HAP-1 (cell line): Measurements from ENCODE around the gene NFS1.

ENCODE experiments used
- DNase-seq, 2 experiments: peaks; one replicate each; pipeline ENCODE4 v3.0.0-alpha.2; 2016 to 2020; ENCODE audit warnings: low spot score in 2 of 2
- H3K27me3 ChIP-seq: fragments of 250-450 bp; sonication (Bioruptor Pico); 2 replicates; pipeline ENCODE4 v1.5.1; 2020; ENCODE audit warnings: low read depth, mild to moderate bottlenecking, moderate library complexity
- H3K36me3 ChIP-seq: fragments of 250-450 bp; sonication (Bioruptor Pico); replicated peaks from 2 replicates; pipeline ENCODE4 v1.5.1; 2020; ENCODE audit warnings: mild to moderate bottlenecking
- H3K4me1 ChIP-seq: fragments of 250-450 bp; sonication (Bioruptor Pico); 2 replicates; pipeline ENCODE4 v1.5.1; 2020; ENCODE audit warnings: mild to moderate bottlenecking
- H3K4me3 ChIP-seq: fragments of 250-450 bp; sonication (Bioruptor Pico); 2 replicates; pipeline ENCODE4 v1.5.1; 2020; ENCODE audit warnings: mild to moderate bottlenecking, moderate library complexity
- H3K9me3 ChIP-seq: fragments of 250-450 bp; sonication (Bioruptor Pico); 2 replicates; pipeline ENCODE4 v1.5.1; 2020; ENCODE audit warnings: mild to moderate bottlenecking, moderate library complexity
- in situ Hi-C: fragments of 300-500 bp; cut with MboI; formaldehyde crosslinking; loops from 3 replicates; pipeline ENCODE4 v1.14.3; 2020; ENCODE audit warnings: low sequenced_read_pairs, inconsistent platforms, mixed read lengths

The NFS1 gene

DNA sequence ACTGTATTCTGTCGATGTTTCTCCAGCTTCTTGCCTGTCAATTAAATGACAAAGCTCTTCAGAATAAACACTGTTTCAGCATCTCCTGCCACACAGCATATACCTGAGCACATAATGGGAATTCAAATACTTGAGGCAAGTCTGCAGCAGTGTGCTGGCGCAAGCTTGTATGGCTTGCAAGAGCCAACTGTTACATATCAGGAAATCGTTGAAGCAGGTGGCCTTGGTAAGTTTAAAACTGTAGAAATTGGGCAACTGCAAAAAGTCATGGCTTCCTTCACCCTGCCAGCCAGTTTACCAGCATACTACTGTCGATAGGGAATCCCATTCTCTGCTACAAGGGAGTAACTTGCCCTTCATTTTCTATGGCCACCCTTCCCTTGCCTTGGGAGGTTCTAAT, 57.4 kb downstream of the NFS1 start:
- no peak for DNase-seq
- Histone ChIP-seq H3K4me1 (peaks cover 15% of the 10 kb centered on the region), H3K4me3 (no peak overlapping the region), H3K9me3 (no peaks in the 10 kb centered on the region), H3K27me3 (no peaks in the 10 kb centered on the region), H3K36me3 (no peaks in the 10 kb centered on the region)
- in situ Hi-C loops = no loop called here

DNA sequence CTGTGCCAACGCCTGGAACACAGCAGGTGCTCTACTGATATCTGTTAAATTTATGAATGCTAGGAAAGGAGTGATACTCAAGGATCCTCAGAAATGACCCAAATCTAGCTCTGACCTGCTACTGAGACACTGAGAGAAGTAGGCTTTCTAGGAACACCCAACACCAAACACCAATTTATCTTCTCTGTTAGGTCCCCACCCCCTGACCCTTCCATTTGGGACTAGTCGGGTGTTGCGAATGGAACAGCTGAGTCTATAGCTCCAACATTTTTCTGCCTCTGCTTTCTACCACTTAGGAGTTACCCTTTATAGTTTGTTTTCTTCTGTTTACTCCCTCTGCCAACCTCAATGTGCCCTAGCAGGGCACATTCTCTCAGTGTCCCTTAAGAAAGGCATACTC, 58.4 kb downstream of the NFS1 start:
- Histone ChIP-seq H3K9me3 (no peaks in the 10 kb centered on the region), H3K27me3 (no peaks in the 10 kb centered on the region), H3K36me3 (no peaks in the 10 kb centered on the region), H3K4me3 (no peak overlapping the region), H3K4me1 (peaks cover 15% of the 10 kb centered on the region)
- no peak for DNase-seq
- in situ Hi-C loops = no loop called here

DNA sequence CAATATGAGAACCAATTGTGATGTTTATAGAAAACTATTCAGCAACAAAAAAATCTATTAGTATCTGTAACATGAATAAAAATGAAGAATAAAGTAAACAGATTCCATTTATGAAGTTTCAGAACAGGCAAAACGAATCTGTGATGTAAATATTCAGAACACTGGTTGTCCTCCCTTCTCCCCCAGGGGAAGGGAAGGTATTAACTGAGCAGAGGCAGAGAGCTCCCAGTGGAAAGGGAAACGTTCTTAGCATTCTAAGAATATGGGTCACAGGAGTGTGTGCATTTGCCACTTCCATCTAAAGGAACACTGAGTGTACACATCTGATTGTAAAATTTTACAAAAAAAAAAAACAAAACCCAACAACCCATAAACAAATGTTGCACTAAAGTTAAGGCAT, 60.4 kb downstream of the NFS1 start:
- Histone ChIP-seq H3K9me3 (no peaks in the 10 kb centered on the region), H3K4me3 (no peak overlapping the region), H3K27me3 (no peaks in the 10 kb centered on the region), H3K36me3 (no peaks in the 10 kb centered on the region), H3K4me1 (peaks cover 15% of the 10 kb centered on the region)
- DNase-seq = no peak
- in situ Hi-C loops = no loop called here

DNA sequence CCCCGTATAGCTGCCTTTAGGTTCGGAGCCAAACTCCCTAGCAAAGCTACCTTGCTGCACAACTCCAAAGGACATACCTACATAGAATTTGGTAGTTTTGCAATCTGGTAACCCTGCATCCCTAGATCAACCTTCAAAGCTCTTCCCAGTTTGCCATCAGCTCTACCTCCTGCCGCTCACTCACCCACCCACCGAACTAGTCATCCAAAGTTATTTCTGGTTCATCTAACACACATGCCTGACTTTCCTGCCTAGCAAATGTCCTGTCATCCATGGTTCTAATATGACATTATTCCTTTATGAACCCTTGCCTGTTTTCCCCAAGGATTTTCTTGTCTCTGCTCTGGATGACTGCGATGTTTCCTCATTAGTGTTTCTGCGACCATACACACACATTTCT, 61.9 kb downstream of the NFS1 start:
- H3K36me3 ChIP-seq = no peaks in the 10 kb centered on the region; the same call in 1 of the 2 replicates
- no peaks in the 10 kb centered on the region for H3K9me3 ChIP-seq
- DNase-seq = no peak
- no peaks in the 10 kb centered on the region for H3K27me3 ChIP-seq
- peaks cover 15% of the 10 kb centered on the region for H3K4me1 ChIP-seq
- H3K4me3 ChIP-seq = no peak overlapping the region
- in situ Hi-C loops = no loop called here

DNA sequence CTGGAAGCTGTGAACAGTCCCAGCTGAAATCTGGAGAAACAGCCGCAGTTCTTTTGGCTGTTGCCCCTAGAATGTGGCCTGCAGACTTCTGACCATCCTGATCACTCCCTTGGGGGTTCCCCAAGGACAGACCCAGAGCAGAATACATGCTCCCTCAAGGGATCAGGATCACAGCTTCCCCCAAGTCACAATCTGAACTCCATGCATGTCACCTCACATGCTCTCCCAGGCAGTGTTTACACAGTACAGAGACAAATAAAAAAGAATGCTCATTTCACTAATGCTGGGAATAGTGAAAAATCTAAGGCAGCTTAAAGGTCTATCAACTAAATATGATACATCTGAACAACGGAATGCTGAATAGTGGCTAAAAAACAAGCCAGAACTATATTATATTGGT, 63.1 kb downstream of the NFS1 start:
- Histone ChIP-seq H3K27me3 (no peaks in the 10 kb centered on the region), H3K4me1 (peaks cover 15% of the 10 kb centered on the region)

DNA sequence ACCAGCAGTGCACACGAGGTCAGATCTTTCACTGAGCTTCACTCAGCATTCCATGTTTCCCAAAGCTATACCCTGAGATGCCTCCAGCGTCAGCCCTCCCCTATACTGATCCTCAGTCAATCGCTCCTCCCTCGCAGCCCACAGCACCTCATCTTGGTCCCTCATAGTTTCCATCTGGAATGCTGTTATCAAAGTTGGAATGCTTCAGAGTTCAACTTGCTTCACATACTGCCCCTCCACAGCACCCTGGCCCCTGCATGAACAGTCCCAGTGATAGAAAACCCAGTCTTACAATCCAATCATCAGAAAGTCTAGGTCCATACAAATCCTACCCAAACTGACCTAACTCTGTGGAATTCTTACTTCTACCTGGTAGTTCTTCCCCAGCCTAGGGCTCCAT, 63.5 kb downstream of the NFS1 start:
- peaks cover 13% of the 10 kb centered on the region for H3K36me3 ChIP-seq
- no peak for DNase-seq
- no peak overlapping the region for H3K4me3 ChIP-seq
- H3K27me3 ChIP-seq = no peaks in the 10 kb centered on the region
- in situ Hi-C loops = no loop called here
- no peaks in the 10 kb centered on the region for H3K9me3 ChIP-seq
- peaks cover 15% of the 10 kb centered on the region for H3K4me1 ChIP-seq

More for the DNA sequence above, 63.1 kb downstream of the NFS1 start:
- H3K36me3 ChIP-seq = peaks cover 9% of the 10 kb centered on the region
- H3K4me3 ChIP-seq = no peak overlapping the region
- no peak for DNase-seq
- in situ Hi-C loops = no loop called here
- H3K9me3 ChIP-seq = no peaks in the 10 kb centered on the region

DNA sequence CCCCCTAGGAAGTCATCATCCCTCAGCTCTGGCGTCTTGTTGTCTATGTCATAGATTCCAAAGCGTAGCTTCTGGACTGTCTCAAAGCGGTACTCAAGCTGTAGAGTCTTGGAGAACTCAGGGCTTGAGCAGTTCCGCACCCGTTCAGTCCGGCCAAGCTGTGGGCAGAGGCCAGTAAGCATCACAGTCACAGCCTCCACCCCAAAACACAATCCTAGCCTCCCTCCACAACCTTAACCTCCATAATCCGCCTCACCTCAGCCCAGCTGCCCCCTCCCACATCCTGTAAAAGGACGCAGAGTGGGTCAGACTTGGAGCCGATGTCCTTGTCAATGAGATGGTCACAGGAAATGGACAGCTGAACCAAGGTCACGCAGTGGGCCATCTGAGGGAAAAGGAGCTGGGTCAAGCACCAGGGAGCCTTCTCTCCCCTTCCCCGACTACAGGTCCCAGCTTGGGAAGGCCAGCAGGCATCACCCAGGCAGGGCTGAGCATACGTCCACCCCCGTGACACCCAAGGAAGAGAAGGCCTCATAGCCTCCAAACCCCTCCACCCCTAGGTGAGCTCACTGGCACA, 66.5 kb downstream of the NFS1 start:
- no peak overlapping the region for H3K4me3 ChIP-seq
- in situ Hi-C loops = no loop called here
- DNase-seq = no peak
- no peaks in the 10 kb centered on the region for H3K27me3 ChIP-seq
- peaks cover 31% of the 10 kb centered on the region for H3K36me3 ChIP-seq
- no peaks in the 10 kb centered on the region for H3K9me3 ChIP-seq
- H3K4me1 ChIP-seq = no peaks in the 10 kb centered on the region

DNA sequence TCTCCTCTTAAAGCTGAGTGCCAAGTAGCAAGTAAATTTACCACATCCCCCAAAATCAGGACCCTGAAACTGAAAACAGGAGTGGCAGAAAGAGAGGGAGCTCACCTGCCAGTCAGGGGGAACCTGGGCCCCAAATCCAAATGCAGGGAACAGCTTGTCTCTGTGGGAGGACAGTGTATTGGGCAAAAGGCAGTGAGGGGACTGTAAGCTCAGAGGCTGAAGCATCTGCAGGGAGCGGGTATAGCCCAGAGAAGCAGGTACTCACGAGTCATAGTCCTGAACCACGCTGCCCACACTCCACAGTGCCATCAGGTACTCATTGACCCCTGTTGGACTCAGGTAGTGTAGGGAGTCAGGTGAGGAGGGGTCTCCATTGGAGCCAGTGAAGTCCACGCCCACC, 68.5 kb downstream of the NFS1 start:
- Histone ChIP-seq H3K9me3 (no peaks in the 10 kb centered on the region), H3K4me3 (no peak overlapping the region), H3K27me3 (no peaks in the 10 kb centered on the region), H3K36me3 (peaks cover 47% of the 10 kb centered on the region), H3K4me1 (no peaks in the 10 kb centered on the region)
- no peak for DNase-seq
- in situ Hi-C loops = no loop called here

DNA sequence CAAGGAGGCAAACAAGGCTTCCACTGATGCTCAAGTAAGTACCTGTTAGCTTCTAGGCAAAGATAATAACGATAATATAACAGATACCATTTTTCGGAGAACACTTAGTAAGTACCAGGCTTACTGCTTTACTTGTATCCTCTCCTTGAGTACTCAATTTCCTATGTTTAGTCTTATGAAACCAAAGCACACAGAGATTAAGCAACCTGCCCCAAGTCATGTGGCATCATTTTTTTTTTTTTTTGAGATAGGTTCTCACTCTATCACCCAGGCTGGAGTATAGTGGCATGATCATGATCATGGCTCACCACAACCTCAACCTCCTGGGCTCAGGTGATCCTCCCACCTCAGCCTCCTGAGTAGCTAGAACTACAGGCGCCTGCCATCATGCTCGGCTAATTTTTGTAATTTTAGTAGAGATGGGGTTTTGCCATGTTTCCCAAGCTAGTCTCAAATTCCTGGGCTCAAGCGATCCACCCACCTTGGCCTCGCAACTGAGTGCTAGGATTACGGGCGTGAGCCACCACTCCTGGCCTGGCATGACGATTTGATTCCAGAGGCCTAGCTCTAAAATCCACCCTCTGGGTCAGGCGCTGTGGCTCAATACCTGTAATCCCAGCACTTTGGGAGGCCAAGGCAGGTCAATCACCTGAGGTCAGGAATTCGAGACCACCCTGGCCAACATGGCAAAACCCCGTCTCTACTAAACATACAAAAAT, 69.6 kb downstream of the NFS1 start:
- in situ Hi-C loops = no loop called here
- no peak for DNase-seq
- H3K36me3 ChIP-seq = peaks cover 55% of the 10 kb centered on the region

DNA sequence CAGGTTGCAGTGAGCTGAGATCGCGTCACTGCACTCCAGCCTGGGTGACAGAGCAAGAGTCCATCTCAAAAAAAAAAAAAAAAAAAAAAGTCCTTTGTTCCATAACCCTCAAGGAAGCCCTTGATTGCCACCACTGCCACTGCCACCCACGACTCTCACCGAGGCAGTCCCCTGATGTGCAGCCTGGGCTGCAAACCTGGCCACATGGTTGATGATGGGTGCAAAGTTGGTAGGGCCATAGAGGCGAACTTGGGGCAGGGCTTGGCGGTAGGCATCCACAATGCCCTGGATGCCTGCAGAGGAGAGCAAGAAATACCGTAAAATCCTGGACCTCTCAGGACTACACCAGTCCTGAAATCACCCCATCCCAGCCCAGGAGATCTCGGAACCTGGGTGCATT, 72.0 kb downstream of the NFS1 start:
- Histone ChIP-seq H3K4me3 (no peak overlapping the region), H3K9me3 (no peaks in the 10 kb centered on the region), H3K4me1 (no peaks in the 10 kb centered on the region), H3K36me3 (peaks cover 55% of the 10 kb centered on the region), H3K27me3 (no peaks in the 10 kb centered on the region)
- in situ Hi-C loops = no loop called here
- no peak for DNase-seq

More for the DNA sequence above, 69.6 kb downstream of the NFS1 start:
- Histone ChIP-seq H3K27me3 (no peaks in the 10 kb centered on the region), H3K4me1 (no peaks in the 10 kb centered on the region), H3K4me3 (no peak overlapping the region), H3K9me3 (no peaks in the 10 kb centered on the region)

DNA sequence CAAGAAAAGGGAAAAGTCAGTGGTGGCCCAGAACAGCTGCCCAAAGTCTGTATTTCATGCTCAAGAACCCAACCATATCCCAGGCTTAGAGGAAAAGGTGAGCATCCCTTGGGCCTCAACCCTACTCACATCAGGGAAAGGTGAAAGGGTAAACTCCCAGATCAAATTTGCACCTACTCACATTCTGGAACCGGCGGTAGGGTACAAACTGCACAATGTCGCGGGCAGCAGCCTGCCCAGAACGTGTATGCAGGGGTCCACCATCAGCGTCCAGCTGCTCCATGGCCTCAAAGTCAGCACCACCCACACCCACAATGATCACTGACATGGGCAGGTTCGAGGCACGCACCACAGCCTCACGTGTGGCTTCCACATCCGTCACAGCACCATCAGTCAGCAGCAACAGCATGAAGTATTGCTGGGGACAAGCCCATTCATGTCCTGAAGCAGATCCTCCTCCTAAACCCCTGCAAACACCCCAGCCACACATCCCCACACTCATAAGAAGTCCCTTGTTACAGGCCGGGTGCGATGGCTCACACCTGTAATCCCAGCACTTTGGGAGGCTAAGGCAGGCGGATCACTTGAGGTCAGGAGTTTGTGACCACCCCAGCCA, 72.7 kb downstream of the NFS1 start:
- H3K27me3 ChIP-seq = no peaks in the 10 kb centered on the region
- no peaks in the 10 kb centered on the region for H3K9me3 ChIP-seq
- DNase-seq = no peak
- peaks cover 50% of the 10 kb centered on the region for H3K36me3 ChIP-seq
- H3K4me1 ChIP-seq = no peaks in the 10 kb centered on the region
- no peak overlapping the region for H3K4me3 ChIP-seq
- in situ Hi-C loops = no loop called here

DNA sequence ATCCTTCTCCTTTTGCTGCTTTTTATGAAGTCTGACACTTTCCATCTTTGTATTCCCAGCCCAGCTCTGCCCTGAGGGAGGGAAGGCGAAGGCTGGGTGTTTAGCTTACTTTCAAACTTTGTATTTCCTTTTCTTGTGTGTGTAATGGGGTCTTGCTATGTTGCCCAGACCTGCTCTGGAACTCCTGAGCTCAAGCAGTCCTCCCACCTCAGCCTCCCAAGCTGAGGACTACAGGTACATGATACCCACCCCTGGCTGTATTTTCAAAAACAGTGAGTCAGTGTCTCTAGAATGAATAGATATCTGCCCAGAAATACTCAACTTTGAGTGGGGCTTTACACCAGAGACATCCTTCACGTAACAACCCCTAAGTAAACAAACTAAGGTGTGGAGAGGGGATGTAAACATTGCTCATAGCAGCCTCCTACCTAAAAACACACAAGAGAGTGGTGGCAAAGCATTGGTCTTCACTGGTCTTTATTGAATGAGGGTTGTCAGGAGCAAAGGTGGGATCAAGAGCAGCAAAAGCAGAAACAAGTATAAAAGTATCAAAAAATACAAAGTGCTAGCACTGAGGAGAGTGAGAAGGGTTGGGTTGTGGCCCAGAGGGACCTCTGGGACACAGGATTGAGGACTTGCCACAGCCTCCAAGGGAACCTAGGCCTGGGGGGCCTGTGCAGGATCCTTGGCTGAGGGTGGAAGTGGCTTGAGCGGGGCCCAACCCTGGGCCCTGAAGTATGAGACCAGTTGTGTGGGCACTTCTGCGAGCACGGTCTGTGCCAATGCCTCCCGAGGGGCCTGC, 73.4 kb downstream of the NFS1 start:
- H3K36me3 ChIP-seq = peaks cover 43% of the 10 kb centered on the region
- no peak overlapping the region for H3K4me3 ChIP-seq
- no peaks in the 10 kb centered on the region for H3K27me3 ChIP-seq
- no peaks in the 10 kb centered on the region for H3K4me1 ChIP-seq
- no peaks in the 10 kb centered on the region for H3K9me3 ChIP-seq
- in situ Hi-C loops = no loop called here
- no peak for DNase-seq

DNA sequence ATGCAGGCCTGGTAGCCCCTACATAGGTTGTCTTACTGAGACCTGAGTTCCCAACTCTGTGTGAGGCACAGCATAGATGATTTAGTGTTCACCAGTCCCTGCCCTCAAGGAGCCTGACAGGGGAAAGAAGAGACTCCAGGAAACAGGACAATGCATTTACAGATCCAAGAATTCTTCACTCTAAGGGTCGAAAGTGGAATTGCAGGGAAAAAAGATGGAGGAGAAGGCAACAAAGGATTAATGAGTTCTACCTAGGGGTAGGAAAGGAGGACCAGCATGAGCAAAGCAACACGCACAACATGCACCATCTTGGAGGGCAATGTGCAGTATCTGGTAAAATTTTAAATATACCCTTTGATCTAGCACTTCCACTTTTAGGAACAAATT, 77.6 kb downstream of the NFS1 start:
- in situ Hi-C loops = no loop called here
- peaks cover 18% of the 10 kb centered on the region for H3K36me3 ChIP-seq
- peaks cover 22% of the 10 kb centered on the region for H3K4me1 ChIP-seq
- H3K4me3 ChIP-seq = no peak overlapping the region
- no peak for DNase-seq
- H3K9me3 ChIP-seq = no peaks in the 10 kb centered on the region
- no peaks in the 10 kb centered on the region for H3K27me3 ChIP-seq
